Neural cell (in vitro differentiated cells): ENCODE results near the gene SH3TC2. TPM values are rescaled to one million over a fixed set of nuclear protein-coding genes. Genes with fewer than 3 reads are reported as not detected.

Experiments
- H2AFZ ChIP-seq: fragments of 200-600, 300-800 bp; sonication (generic), shearing (Covaris generic); 2 replicates; pipeline ENCODE4 v1.6.0; 2014; ENCODE audit warnings: low read depth, mild to moderate bottlenecking, antibody characterized with exemption, low read length, moderate library complexity
- H3F3A ChIP-seq: fragments of 200-600 bp; shearing (Covaris generic); 2 replicates; pipeline ENCODE4 v1.6.1; 2016; ENCODE audit warnings: mild to moderate bottlenecking, moderate library complexity, mixed read lengths, antibody characterized with exemption, low read length; ENCODE audit not compliant: insufficient read depth, poor library complexity, severe bottlenecking
- H3K27ac ChIP-seq: fragments of 200-600, 300-800 bp; sonication (generic), shearing (Covaris generic); 2 replicates; pipeline ENCODE4 v1.5.1; 2014; ENCODE audit warnings: mild to moderate bottlenecking, low read length, moderate library complexity
- H3K27me3 ChIP-seq: fragments of 300-800, 200-600 bp; sonication (generic), shearing (Covaris generic); 2 replicates; pipeline ENCODE4 v1.6.0; 2014; ENCODE audit warnings: mild to moderate bottlenecking, low read depth, low read length, moderate library complexity; ENCODE audit not compliant: insufficient read depth
- H3K36me3 ChIP-seq: fragments of 300-800, 200-600 bp; sonication (generic), shearing (Covaris generic); 2 replicates; pipeline ENCODE4 v1.5.1; 2014; ENCODE audit warnings: mild to moderate bottlenecking, antibody characterized with exemption, low read length, moderate library complexity; ENCODE audit not compliant: insufficient read depth
- H3K4me2 ChIP-seq: fragments of 300-800, 200-600 bp; sonication (generic), shearing (Covaris generic); 2 replicates; pipeline ENCODE4 v1.6.0; 2014; ENCODE audit warnings: mild to moderate bottlenecking, low read length
- H3K4me3 ChIP-seq: fragments of 300-800, 200-600 bp; sonication (generic), shearing (Covaris generic); 2 replicates; pipeline ENCODE4 v1.5.1; 2014; ENCODE audit warnings: mild to moderate bottlenecking, low read length, moderate library complexity
- H3K79me2 ChIP-seq: fragments of 200-600 bp; shearing (Covaris generic); replicated peaks from 2 replicates; pipeline ENCODE4 v1.6.0; 2014; ENCODE audit warnings: mild to moderate bottlenecking, low read length, moderate library complexity; ENCODE audit not compliant: insufficient read depth
- H3K9ac ChIP-seq: fragments of 300-800, 200-600 bp; sonication (generic), shearing (Covaris generic); 2 replicates; pipeline ENCODE4 v1.6.1; 2016; ENCODE audit warnings: mild to moderate bottlenecking, low read length, mixed read lengths
- H3K9me2 ChIP-seq: fragments of 200-600 bp; shearing (Covaris generic); 2 replicates; pipeline ENCODE4 v1.6.1; 2016; ENCODE audit warnings: mild to moderate bottlenecking, low read length, mixed read lengths; ENCODE audit not compliant: insufficient read depth
- H3K9me3 ChIP-seq: fragments of 200-600, 300-800 bp; sonication (generic), shearing (Covaris generic); 2 replicates; pipeline ENCODE4 v1.6.1; 2016; ENCODE audit warnings: mild to moderate bottlenecking, mixed run types, low read length, moderate library complexity, mixed read lengths
- H4K20me1 ChIP-seq: fragments of 200-600 bp; shearing (Covaris generic); 2 replicates; pipeline ENCODE4 v1.6.1; 2016; ENCODE audit warnings: mild to moderate bottlenecking, mixed run types; ENCODE audit not compliant: insufficient read depth
- CTCF ChIP-seq: fragments of 450-650 bp; IDR thresholded peaks from 2 replicates; pipeline ENCODE4 v1.5.1; 2014; ENCODE audit warnings: antibody characterized with exemption, mild to moderate bottlenecking, moderate library complexity; ENCODE audit not compliant: poor library complexity, severe bottlenecking
- EP300 ChIP-seq: fragments of 450-650 bp; conservative IDR thresholded peaks from 2 replicates; pipeline ENCODE4 v1.6.1; 2014; ENCODE audit warnings: antibody characterized with exemption, mild to moderate bottlenecking, moderate library complexity; ENCODE audit not compliant: poor library complexity, severe bottlenecking
- EZH2 ChIP-seq: fragments of 200-600, 300-800 bp; shearing (Covaris generic), sonication (generic); IDR thresholded peaks from 2 replicates; pipeline ENCODE4 v1.6.1; 2014; ENCODE audit warnings: antibody characterized with exemption, low read length, borderline replicate concordance, mild to moderate bottlenecking; ENCODE audit not compliant: insufficient read depth, poor library complexity, severe bottlenecking
- MXI1 ChIP-seq: fragments of 450-650 bp; conservative IDR thresholded peaks from 2 replicates; pipeline ENCODE4 v1.6.1; 2014; ENCODE audit warnings: antibody characterized with exemption, mild to moderate bottlenecking; ENCODE audit not compliant: poor library complexity, severe bottlenecking
- POLR2AphosphoS5 ChIP-seq: IDR thresholded peaks from 2 replicates; pipeline ENCODE4 v1.6.1; 2012
- RAD21 ChIP-seq: fragments of 450-650 bp; conservative IDR thresholded peaks from 2 replicates; pipeline ENCODE4 v1.6.1; 2014; ENCODE audit warnings: antibody characterized with exemption, mild to moderate bottlenecking, moderate library complexity
- REST ChIP-seq: IDR thresholded peaks from 2 replicates; pipeline ENCODE4 v1.6.1; 2012; ENCODE audit warnings: borderline replicate concordance
- SMC3 ChIP-seq: fragments of 450-650 bp; conservative IDR thresholded peaks from 2 replicates; pipeline ENCODE4 v1.6.1; 2014; ENCODE audit warnings: antibody characterized with exemption, mild to moderate bottlenecking, moderate library complexity; ENCODE audit not compliant: poor library complexity
- TAF1 ChIP-seq: IDR thresholded peaks from 2 replicates; pipeline ENCODE4 v1.6.1; 2012; ENCODE audit warnings: low read depth
- polyA plus RNA-seq: library from polyadenylated mRNA; depleted of rRNA; stranded (reverse); fragments of >200 nt; gene quantifications from 2 replicates; pipeline ENCODE4 v1.2.3, GENCODE V29; 2014

Gene SH3TC2
- polyA plus RNA-seq, 1 donor from 2014 or later: not detected

- no peak overlapping the region for H3K9ac ChIP-seq
- no peak overlapping the region for H3K27ac ChIP-seq
- H2AFZ ChIP-seq: no peak overlapping the region
- H3K79me2 ChIP-seq: no peaks in the 10 kb centered on the region
- no peak overlapping the region for H3K4me3 ChIP-seq
- no peaks in the 10 kb centered on the region for H3K36me3 ChIP-seq
- H4K20me1 ChIP-seq: no peaks in the 10 kb centered on the region
- H3K4me2 ChIP-seq: no peak overlapping the region
- H3K27me3 ChIP-seq: no peaks in the 10 kb centered on the region
- no peaks in the 10 kb centered on the region for H3F3A ChIP-seq
- no peaks in the 10 kb centered on the region for H3K9me3 ChIP-seq
- H3K9me2 ChIP-seq: no peaks in the 10 kb centered on the region
- TF ChIP-seq POLR2AphosphoS5 (no peak), RAD21 (no peak), SMC3 (no peak), TAF1 (no peak), EZH2 (no peak), MXI1 (no peak), CTCF (no peak), EP300 (no peak), REST (no peak)
Measured at GRCh38 chr5:149030392-149030791, 32.5 kb downstream of the SH3TC2 start.

- Histone ChIP-seq H3K4me2 (no peak overlapping the region), H3K27ac (no peak overlapping the region), H3K4me3 (no peak overlapping the region), H3K9me3 (no peaks in the 10 kb centered on the region), H3K27me3 (no peaks in the 10 kb centered on the region), H4K20me1 (no peaks in the 10 kb centered on the region), H3K36me3 (no peaks in the 10 kb centered on the region), H3F3A (no peaks in the 10 kb centered on the region), H3K9ac (no peak overlapping the region), H3K79me2 (no peaks in the 10 kb centered on the region), H2AFZ (no peak overlapping the region), H3K9me2 (no peaks in the 10 kb centered on the region)
- TF ChIP-seq RAD21 (no peak), CTCF (no peak), SMC3 (no peak), MXI1 (no peak), REST (no peak), EZH2 (no peak)
Measured at GRCh38 chr5:149028984-149029383, 33.9 kb downstream of the SH3TC2 start.
